HG03460 (cell line): ENCODE data around the gene ASPA.
"Not testable (repeated sequence)": the region's sequence is repeated elsewhere in the genome, so short reads cannot be mapped to it uniquely, and the experiment has no call there.

Experiments
- ATAC-seq: cut with Tn5 transposase; IDR thresholded peaks from one replicate; pipeline ENCODE4 v1.9.1; 2021; ENCODE audit not compliant: unreplicated experiment

Gene ASPA

GRCh38 chr17:3475812-3476610, at the start of gene ASPA:
TSS of gene ASPA (plus strand) at chr17:3475997. CDS start at chr17:3476160, 163 bp downstream.
- ATAC-seq: no peak

GRCh38 chr17:3433215-3433614, 42.6 kb upstream of the ASPA start:
- not testable (repeated sequence) for ATAC-seq

GRCh38 chr17:3433741-3434140, 42.1 kb upstream of the ASPA start, which contains the start of gene OR1E2:
TSS of gene OR1E2 (minus strand) at chr17:3433841. CDS start at chr17:3433841, 0 bp downstream.
- ATAC-seq: no peak

- ATAC-seq: no peak
These were observed 37.4 kb upstream of the ASPA start for GRCh38 chr17:3438368-3438767.

GRCh38 chr17:3440451-3440850, 35.3 kb upstream of the ASPA start:
- no peak for ATAC-seq

GRCh38 chr17:3447625-3448024, 28.2 kb upstream of the ASPA start:
- no peak for ATAC-seq

GRCh38 chr17:3448059-3448665, 27.6 kb upstream of the ASPA start:
- ATAC-seq: no peak

GRCh38 chr17:3466355-3466754, 9.4 kb upstream of the ASPA start:
- not testable (repeated sequence) for ATAC-seq

GRCh38 chr17:3469529-3469928, 6.3 kb upstream of the ASPA start:
- ATAC-seq: no peak

- ATAC-seq: no peak
These were observed 4.2 kb upstream of the ASPA start, which contains the start of gene SPATA22 for GRCh38 chr17:3471599-3471998. TSS of gene SPATA22 (minus strand) at chr17:3471819. CDS start at chr17:3469325, 2,494 bp downstream.

- ATAC-seq: no peak
These were observed 3.7 kb upstream of the ASPA start for GRCh38 chr17:3472137-3472536.

GRCh38 chr17:3474212-3474611, 1.6 kb upstream of the ASPA start:
- no peak for ATAC-seq

GRCh38 chr17:3475251-3475685, 529 bp upstream of the ASPA start:
- ATAC-seq: no peak

GRCh38 chr17:3479988-3480387, 4.2 kb downstream of the ASPA start:
- ATAC-seq: no peak

- no peak for ATAC-seq
These were observed 7.1 kb downstream of the ASPA start for GRCh38 chr17:3482852-3483251.

GRCh38 chr17:3485481-3486068, 9.8 kb downstream of the ASPA start:
- no peak for ATAC-seq

- no peak for ATAC-seq
These were observed 21.3 kb downstream of the ASPA start for GRCh38 chr17:3497101-3497500.

- ATAC-seq: no peak
These were observed 25.5 kb downstream of the ASPA start for GRCh38 chr17:3501344-3501743.

- no peak for ATAC-seq
These were observed 26.7 kb downstream of the ASPA start for GRCh38 chr17:3502466-3502865.

- no peak for ATAC-seq
These were observed 27.5 kb downstream of the ASPA start for GRCh38 chr17:3503285-3503684.

GRCh38 chr17:3505008-3505407, 29.2 kb downstream of the ASPA start:
- ATAC-seq: no peak

GRCh38 chr17:3506054-3506453, 30.3 kb downstream of the ASPA start:
- ATAC-seq: no peak
